Cardiac muscle cell (in vitro differentiated cells and primary cell): ENCODE measurements around the gene EHBP1L1. TPM values are rescaled to one million over a fixed set of nuclear protein-coding genes. Genes with fewer than 3 reads are reported as not detected.

ENCODE experiments used
- DNase-seq, 2 donors: peaks; one replicate each; pipeline versions ENCODE4 v3.0.0 to v3.0.0-alpha.2; 2010 to 2017; ENCODE audit warnings: low read depth in 1 of 2, low spot score in 1 of 2
- H3K27ac ChIP-seq: fragments of 200-600 bp; sonication (generic); 2 replicates; pipeline ENCODE4 v1.5.1; 2016
- H3K27me3 ChIP-seq: fragments of 200-600 bp; sonication (generic); 2 replicates; pipeline ENCODE4 v1.6.0; 2016; ENCODE audit warnings: control low read depth
- H3K36me3 ChIP-seq: fragments of 200-600 bp; sonication (generic); 2 replicates; pipeline ENCODE4 v1.5.1; 2016; ENCODE audit warnings: control low read depth
- H3K4me1 ChIP-seq: fragments of 200-600 bp; sonication (generic); 2 replicates; pipeline ENCODE4 v1.8.1; 2017; ENCODE audit warnings: low read depth, mild to moderate bottlenecking, mixed run types
- H3K4me3 ChIP-seq: fragments of 200-600 bp; sonication (generic); 2 replicates; pipeline ENCODE4 v1.5.1; 2016; ENCODE audit warnings: mild to moderate bottlenecking
- H3K9me3 ChIP-seq: fragments of 200-600 bp; sonication (generic); 2 replicates; pipeline ENCODE4 v1.5.1; 2017; ENCODE audit warnings: low read depth, mild to moderate bottlenecking, control low read depth
- polyA plus RNA-seq: library from polyadenylated mRNA; unstranded; fragments of >200 nt; fragmentation: Nextera tagmentation; extraction: Ambion mirVana; gene quantifications from 2 replicates; pipeline ENCODE4 v1.2.1, GENCODE V29; 2016
- total RNA-seq: library from RNA; depleted of rRNA; stranded (reverse); fragments of >200 nt; gene quantifications from 2 replicates; pipeline ENCODE4 v1.2.3, GENCODE V29; 2016
- TF ChIP-seq, protein P1 (sequence below): IDR thresholded peaks from 2 replicates; pipeline ENCODE4 v1.5.1; 2012; ENCODE audit warnings: low read depth, mild to moderate bottlenecking, low read length

The EHBP1L1 gene
- total and polyA plus RNA-seq, 2 experiments from 2014 or later = 14.2 to 50.5 TPM

DNA sequence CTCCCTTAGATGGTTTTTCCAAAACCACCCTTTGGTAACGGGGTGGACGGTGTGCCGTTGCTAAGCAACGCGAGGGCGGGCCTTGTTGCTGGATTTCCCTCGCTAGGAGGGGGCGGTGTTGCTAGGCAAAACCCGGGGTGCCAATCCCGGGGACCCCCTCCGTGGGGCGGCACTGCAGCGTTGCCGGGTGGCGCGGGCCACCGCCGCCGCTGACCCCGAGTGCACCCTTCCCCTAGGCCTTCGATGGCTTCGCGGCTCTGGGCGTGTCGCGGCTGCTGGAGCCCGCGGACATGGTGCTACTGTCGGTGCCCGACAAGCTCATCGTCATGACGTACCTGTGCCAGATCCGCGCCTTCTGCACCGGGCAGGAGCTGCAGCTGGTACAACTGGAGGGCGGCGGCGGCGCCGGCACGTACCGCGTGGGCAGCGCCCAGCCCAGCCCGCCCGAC is 8.9 kb downstream of the EHBP1L1 start:
- Histone ChIP-seq H3K27ac (no peak overlapping the region), H3K36me3 (no peaks in the 10 kb centered on the region), H3K4me1 (peaks cover 17% of the 10 kb centered on the region), H3K4me3 (no peak overlapping the region), H3K27me3 (peaks cover 45% of the 10 kb centered on the region), H3K9me3 (no peaks in the 10 kb centered on the region)
- TF ChIP-seq, protein P1, sequence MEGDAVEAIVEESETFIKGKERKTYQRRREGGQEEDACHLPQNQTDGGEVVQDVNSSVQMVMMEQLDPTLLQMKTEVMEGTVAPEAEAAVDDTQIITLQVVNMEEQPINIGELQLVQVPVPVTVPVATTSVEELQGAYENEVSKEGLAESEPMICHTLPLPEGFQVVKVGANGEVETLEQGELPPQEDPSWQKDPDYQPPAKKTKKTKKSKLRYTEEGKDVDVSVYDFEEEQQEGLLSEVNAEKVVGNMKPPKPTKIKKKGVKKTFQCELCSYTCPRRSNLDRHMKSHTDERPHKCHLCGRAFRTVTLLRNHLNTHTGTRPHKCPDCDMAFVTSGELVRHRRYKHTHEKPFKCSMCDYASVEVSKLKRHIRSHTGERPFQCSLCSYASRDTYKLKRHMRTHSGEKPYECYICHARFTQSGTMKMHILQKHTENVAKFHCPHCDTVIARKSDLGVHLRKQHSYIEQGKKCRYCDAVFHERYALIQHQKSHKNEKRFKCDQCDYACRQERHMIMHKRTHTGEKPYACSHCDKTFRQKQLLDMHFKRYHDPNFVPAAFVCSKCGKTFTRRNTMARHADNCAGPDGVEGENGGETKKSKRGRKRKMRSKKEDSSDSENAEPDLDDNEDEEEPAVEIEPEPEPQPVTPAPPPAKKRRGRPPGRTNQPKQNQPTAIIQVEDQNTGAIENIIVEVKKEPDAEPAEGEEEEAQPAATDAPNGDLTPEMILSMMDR = no peak
- no peak for DNase-seq

DNA sequence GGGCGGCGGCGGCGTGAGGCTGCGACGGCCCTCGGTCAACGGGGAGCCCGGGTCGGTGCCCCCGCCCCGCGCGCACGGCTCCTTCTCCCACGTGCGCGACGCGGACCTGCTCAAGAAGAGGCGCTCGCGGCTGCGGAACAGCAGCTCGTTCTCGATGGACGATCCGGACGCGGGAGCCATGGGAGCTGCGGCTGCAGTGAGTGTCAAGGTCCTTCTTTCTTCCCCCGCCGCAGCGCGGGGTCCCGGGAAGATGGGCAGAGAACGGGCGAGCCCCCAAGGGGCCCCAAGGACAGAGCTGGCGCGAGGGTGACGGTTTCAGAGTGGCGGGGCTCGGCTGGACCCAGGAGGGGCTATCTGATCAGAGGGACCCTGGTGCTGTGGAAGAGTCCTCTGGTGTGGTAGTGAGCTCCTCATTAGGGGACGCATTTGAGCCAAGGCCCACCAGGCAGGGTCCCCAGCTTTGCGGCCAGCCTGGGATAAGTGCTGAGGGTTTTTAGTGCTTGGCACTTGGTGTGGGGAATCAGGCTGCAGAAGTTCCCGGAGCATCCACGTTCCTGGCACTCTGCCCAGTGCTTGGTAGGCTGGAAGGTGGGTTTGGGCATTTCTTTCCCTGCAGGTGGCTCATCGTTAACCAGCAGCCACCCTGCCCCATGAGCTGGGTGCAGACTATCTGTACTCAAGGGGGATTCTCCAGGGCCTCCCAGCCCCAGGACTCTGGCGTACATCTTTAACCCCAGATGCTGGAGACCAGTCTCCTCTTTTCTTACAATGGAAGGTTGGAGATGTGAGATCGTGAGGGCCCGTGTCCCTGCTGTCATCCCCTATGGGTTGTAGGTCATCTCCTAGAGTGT is 9.8 kb downstream of the EHBP1L1 start:
- no peaks in the 10 kb centered on the region for H3K9me3 ChIP-seq
- no peak for DNase-seq
- no peaks in the 10 kb centered on the region for H3K36me3 ChIP-seq
- H3K27me3 ChIP-seq = peaks cover 45% of the 10 kb centered on the region
- H3K4me1 ChIP-seq = peaks cover 17% of the 10 kb centered on the region
- H3K4me3 ChIP-seq = no peak overlapping the region
- no peak overlapping the region for H3K27ac ChIP-seq
- TF ChIP-seq, protein P1 = no peak

DNA sequence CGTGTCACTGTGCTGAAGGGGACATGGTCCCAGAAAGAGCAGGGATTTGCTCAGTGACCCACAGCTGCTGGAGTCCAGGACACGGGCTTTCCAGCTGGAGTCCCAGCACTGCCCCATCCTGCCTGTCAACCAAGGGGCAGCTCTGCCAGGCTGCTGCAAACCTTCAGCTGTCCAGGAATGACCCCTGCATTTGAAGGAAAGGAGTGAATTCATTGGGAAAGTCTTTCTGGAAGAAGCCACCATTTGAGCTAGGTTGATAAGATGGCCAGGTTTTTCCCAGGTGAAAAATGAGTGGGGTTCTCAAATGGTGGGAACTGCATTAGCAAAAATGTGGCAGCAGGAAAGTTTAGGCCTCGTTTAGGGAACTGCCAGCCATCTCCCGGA is 10.4 kb downstream of the EHBP1L1 start:
- Histone ChIP-seq H3K9me3 (no peaks in the 10 kb centered on the region), H3K27me3 (peaks cover 45% of the 10 kb centered on the region), H3K4me1 (peaks cover 17% of the 10 kb centered on the region), H3K4me3 (no peak overlapping the region), H3K36me3 (no peaks in the 10 kb centered on the region), H3K27ac (peak overlapping the region; percentile 31)
- TF ChIP-seq, protein P1 = no peak
- no peak for DNase-seq

DNA sequence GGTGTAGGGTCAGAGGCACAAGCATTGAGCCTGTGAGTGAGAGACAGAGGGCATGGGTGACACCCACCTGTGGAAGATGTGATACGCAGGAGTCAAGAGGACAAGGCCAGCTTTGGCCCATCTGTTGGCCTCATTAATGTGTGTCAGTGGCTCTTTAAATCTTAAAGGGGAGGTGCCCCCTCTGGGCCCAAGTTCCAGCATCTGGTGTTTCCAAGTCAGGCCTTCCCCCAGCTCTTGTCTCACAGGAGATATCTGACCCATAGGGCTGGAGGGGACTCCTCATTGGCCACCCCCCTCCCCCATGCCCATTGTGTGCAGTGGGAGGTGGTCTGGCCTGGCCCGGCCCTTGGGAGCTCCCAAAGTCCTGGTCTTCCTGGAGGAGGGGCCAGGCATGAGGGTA is 10.8 kb downstream of the EHBP1L1 start:
- H3K27me3 ChIP-seq = peaks cover 41% of the 10 kb centered on the region
- H3K36me3 ChIP-seq = no peaks in the 10 kb centered on the region
- TF ChIP-seq, protein P1 = no peak
- no peak overlapping the region for H3K4me3 ChIP-seq
- H3K4me1 ChIP-seq = peaks cover 17% of the 10 kb centered on the region
- H3K9me3 ChIP-seq = no peaks in the 10 kb centered on the region
- H3K27ac ChIP-seq = peak overlapping the region; percentile 31
- DNase-seq = peak; percentile 67 to 88

DNA sequence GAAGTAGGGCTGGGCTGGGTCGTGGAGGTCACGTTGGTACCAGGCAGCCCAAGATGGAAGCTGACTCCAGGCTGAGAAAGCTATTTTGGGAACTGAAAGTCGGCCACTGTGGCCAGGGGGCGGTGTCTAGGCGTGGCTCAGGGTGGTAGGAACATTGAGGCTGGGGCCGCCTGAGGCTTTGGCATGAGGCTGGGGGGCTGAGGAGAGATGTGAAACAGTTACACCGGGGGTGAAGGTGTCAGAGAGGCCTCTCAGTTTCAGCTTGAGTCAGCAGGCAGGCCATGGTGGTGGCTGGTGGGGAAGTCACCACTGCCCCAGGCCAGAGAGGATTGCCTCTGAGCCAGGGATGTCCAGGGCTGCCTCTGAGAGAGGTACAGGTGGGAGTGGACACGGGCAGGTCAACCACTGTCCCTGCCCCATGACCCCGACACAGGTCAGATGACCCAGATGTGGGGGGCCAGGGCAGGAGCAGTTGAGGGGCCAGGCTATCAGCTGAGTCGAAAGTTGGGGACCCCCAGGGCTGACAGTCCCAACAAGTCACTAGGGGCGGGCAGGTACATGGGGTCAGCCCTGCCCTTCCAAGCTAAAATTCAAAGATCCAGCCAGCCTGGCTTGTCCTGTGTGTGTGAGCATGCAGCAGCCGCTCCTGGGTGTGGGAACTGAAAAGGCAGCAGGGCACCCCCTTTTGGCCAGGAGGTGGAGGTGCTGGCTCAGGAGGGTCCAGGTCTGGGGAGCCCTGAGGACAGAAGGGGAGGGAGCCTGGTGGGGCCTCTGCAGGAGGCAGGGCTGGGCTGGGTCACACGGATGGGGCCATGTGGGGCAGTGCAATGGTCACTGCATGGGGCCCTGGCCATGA is 12.6 kb downstream of the EHBP1L1 start:
- H3K27me3 ChIP-seq = peaks cover 37% of the 10 kb centered on the region
- H3K4me1 ChIP-seq = peaks cover 17% of the 10 kb centered on the region
- H3K4me3 ChIP-seq = no peak overlapping the region
- H3K9me3 ChIP-seq = no peaks in the 10 kb centered on the region
- H3K27ac ChIP-seq = peak overlapping the region; percentile 63
- DNase-seq = peak; percentile 59 to 71
- TF ChIP-seq, protein P1 = peak; percentile 48
- no peaks in the 10 kb centered on the region for H3K36me3 ChIP-seq
